Anterior cingulate cortex (tissue), 58 donors: ENCODE data around the gene ANKRD2.

Source experiments
- DNase-seq, 58 donors: peaks; one replicate each; lab custom pipeline; 2025; lab: John Stamatoyannopoulos, UW

Gene ANKRD2

GRCh38 chr10:97629289-97629688 lies 56.7 kb downstream of the ANKRD2 start:
- DNase-seq, result no peak

GRCh38 chr10:97631098-97631497 lies 58.5 kb downstream of the ANKRD2 start:
- DNase-seq, result no peak

GRCh38 chr10:97632949-97633884 lies 60.6 kb downstream of the ANKRD2 start, which contains the start of gene MORN4:
Gene MORN4, minus strand, starts transcription at chr10:97633500. Its CDS starts 13,847 bp downstream, at chr10:97619653.
- peak; percentile 64 to 96 (median 91) for DNase-seq
